Measurements from ENCODE around the gene MLLT1. TPM values are rescaled to one million over a fixed set of nuclear protein-coding genes. Genes with fewer than 3 reads are reported as not detected.
A peak's percentile ranks its signal among the peaks of the same experiment; 100 is the strongest.

The MLLT1 gene
- total RNA-seq, 4 donors from 2014 or later = 21.5 to 46.9 (median 33.4) TPM

- WGBS = no CpG with 5 or more reads among the region's 15 CpGs
- intact Hi-C loops (cut with DNase I) = loop anchor here (5.0 to 10.0 kb wide), 2 partner anchors 67 to 171 kb away; no protein-coding TSS in a partner anchor
- H3K36me3 ChIP-seq = peaks cover 0 to 72% (median 52%) of the 10 kb centered on the region in 4 donors
- peaks cover 43 to 56% (median 47%) of the 10 kb centered on the region in 4 donors for H3K4me1 ChIP-seq
- TF ChIP-seq CTCF (IDR thresholded peaks at IDR 0.05) = no peak
- TF ChIP-seq POLR2A (IDR thresholded peaks at IDR 0.05; ENCODE audit: low read depth) = no peak
- no peak for TF ChIP-seq EP300 (IDR thresholded peaks at IDR 0.05)
- no peak for TF ChIP-seq POLR2AphosphoS5 (IDR thresholded peaks at IDR 0.05)
- H3K27ac ChIP-seq (replicated peaks in 1 of 4) = peak overlapping the region in 2 of 4 donors; percentile 39 to 42
- H3K9me3 ChIP-seq = no peaks in the 10 kb centered on the region
- no peak overlapping the region for H3K4me3 ChIP-seq
- H3K27me3 ChIP-seq = no peaks in the 10 kb centered on the region
- DNase-seq (ENCODE audit: extremely low spot score) = no peak
These were observed 64.0 kb downstream of the MLLT1 start for GRCh38 chr19:6215701-6216235.

- H3K36me3 ChIP-seq = peaks cover 0 to 66% (median 47%) of the 10 kb centered on the region in 4 donors
- H3K9me3 ChIP-seq = no peaks in the 10 kb centered on the region
- no peak for TF ChIP-seq CTCF (IDR thresholded peaks at IDR 0.05)
- no peak for TF ChIP-seq EP300 (IDR thresholded peaks at IDR 0.05)
- TF ChIP-seq POLR2AphosphoS5 (IDR thresholded peaks at IDR 0.05) = no peak
- no peak for TF ChIP-seq POLR2A (IDR thresholded peaks at IDR 0.05; ENCODE audit: low read depth)
- no peak for DNase-seq (ENCODE audit: extremely low spot score)
- intact Hi-C loops (cut with DNase I) = loop anchor here (5.0 to 10.0 kb wide), 2 partner anchors 67 to 170 kb away; no protein-coding TSS in a partner anchor
- WGBS = 80% methylated on average over 20 of the region's 41 CpGs
- peaks cover 35 to 49% (median 41%) of the 10 kb centered on the region in 4 donors for H3K4me1 ChIP-seq
- H3K4me3 ChIP-seq = no peak overlapping the region
- H3K27me3 ChIP-seq = no peaks in the 10 kb centered on the region
- H3K27ac ChIP-seq (replicated peaks in 1 of 4) = no peak overlapping the region
These were observed 64.8 kb downstream of the MLLT1 start for GRCh38 chr19:6214881-6215541.

- H3K36me3 ChIP-seq = peaks cover 0 to 61% (median 46%) of the 10 kb centered on the region in 4 donors
- no peak for DNase-seq (ENCODE audit: extremely low spot score)
These were observed 65.8 kb downstream of the MLLT1 start for GRCh38 chr19:6213696-6214641.

GRCh38 chr19:6213266-6213595 lies 66.5 kb downstream of the MLLT1 start:
- H3K4me3 ChIP-seq = no peak overlapping the region
- H3K9me3 ChIP-seq = no peaks in the 10 kb centered on the region
- no peak overlapping the region for H3K27ac ChIP-seq (replicated peaks in 1 of 4)
- peaks cover 17 to 31% (median 24%) of the 10 kb centered on the region in 4 donors for H3K4me1 ChIP-seq
- no peak for TF ChIP-seq EP300 (IDR thresholded peaks at IDR 0.05)
- no peak for TF ChIP-seq POLR2A (IDR thresholded peaks at IDR 0.05; ENCODE audit: low read depth)
- no peak for TF ChIP-seq CTCF (IDR thresholded peaks at IDR 0.05)
- TF ChIP-seq POLR2AphosphoS5 (IDR thresholded peaks at IDR 0.05) = no peak
- intact Hi-C loops (cut with DNase I) = loop anchor here (10.0 kb wide), 1 partner anchor 168 kb away; no protein-coding TSS in a partner anchor
- WGBS = 100% methylated on average over 4 of the region's 12 CpGs
- peaks cover 0 to 61% (median 46%) of the 10 kb centered on the region in 4 donors for H3K36me3 ChIP-seq
- DNase-seq (ENCODE audit: extremely low spot score) = no peak
- H3K27me3 ChIP-seq = no peaks in the 10 kb centered on the region

More at GRCh38 chr19:6213696-6214641, 65.8 kb downstream of the MLLT1 start:
- peaks cover 25 to 38% (median 31%) of the 10 kb centered on the region in 4 donors for H3K4me1 ChIP-seq
- H3K27ac ChIP-seq (replicated peaks in 1 of 4) = no peak overlapping the region
- H3K27me3 ChIP-seq = no peaks in the 10 kb centered on the region
- TF ChIP-seq POLR2AphosphoS5 (IDR thresholded peaks at IDR 0.05) (no peak), EP300 (IDR thresholded peaks at IDR 0.05) (no peak), POLR2A (IDR thresholded peaks at IDR 0.05; ENCODE audit: low read depth) (no peak), CTCF (IDR thresholded peaks at IDR 0.05) (no peak)
- no peaks in the 10 kb centered on the region for H3K9me3 ChIP-seq
- no peak overlapping the region for H3K4me3 ChIP-seq
- intact Hi-C loops (cut with DNase I) = loop anchor here (10.0 kb wide), 1 partner anchor 169 kb away; no protein-coding TSS in a partner anchor
- WGBS = 86% methylated on average over 4 of the region's 32 CpGs
